GM12865 (cell line): ENCODE measurements around the gene MRPS30.
A peak's percentile ranks its signal among the peaks of the same experiment; 100 is the strongest.

Experiments used
- DNase-seq: peaks from one replicate; pipeline ENCODE4 v3.0.0; 2010; ENCODE audit warnings: low read depth
- H3K4me3 ChIP-seq: 2 replicates; pipeline ENCODE4 v1.5.1; 2011; ENCODE audit warnings: mild to moderate bottlenecking, low read depth, low read length, control low read depth
- TF ChIP-seq, protein P1 (sequence below): IDR thresholded peaks from 2 replicates; pipeline ENCODE4 v1.5.1; 2011; ENCODE audit warnings: low read length, control low read depth, low read depth, inconsistent platforms; ENCODE audit not compliant: insufficient read depth; ENCODE audit errors: missing control alignments

Gene MRPS30

DNA sequence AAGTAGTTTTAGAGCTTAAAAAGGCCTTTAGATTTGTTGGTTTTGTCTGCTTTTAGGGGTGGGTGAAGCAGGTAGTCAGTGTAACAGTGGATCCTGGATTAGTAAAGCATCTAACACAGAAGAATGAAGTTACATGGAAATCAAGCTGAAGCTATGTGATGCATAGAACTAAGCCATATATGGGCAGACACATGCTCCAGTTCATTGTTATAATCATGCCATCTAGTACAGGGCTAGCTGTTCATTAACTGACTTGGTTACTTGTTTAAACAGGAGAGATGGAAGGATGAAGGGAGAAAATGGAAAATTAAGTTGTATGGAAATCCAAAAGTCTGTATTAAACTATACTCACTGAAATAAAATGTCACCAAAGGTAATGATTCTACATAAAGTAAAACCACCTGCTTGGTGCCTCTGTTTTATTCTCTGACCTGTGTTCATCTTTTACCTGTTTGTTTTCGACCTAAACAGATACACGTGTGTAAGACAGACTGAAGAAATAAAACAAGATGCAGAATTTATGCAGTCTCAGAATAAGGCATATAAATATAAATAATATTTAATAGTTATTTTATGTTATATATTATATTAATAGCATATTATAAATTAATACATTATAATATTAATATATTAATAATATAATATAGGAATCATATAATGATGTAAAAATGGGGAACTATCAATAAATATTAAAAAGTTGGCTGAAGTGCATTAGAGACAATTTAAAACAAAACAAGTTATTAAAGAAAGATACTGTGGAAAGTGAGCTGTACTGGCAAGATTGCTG, 33.9 kb downstream of the MRPS30 start:
- TF ChIP-seq, protein P1, sequence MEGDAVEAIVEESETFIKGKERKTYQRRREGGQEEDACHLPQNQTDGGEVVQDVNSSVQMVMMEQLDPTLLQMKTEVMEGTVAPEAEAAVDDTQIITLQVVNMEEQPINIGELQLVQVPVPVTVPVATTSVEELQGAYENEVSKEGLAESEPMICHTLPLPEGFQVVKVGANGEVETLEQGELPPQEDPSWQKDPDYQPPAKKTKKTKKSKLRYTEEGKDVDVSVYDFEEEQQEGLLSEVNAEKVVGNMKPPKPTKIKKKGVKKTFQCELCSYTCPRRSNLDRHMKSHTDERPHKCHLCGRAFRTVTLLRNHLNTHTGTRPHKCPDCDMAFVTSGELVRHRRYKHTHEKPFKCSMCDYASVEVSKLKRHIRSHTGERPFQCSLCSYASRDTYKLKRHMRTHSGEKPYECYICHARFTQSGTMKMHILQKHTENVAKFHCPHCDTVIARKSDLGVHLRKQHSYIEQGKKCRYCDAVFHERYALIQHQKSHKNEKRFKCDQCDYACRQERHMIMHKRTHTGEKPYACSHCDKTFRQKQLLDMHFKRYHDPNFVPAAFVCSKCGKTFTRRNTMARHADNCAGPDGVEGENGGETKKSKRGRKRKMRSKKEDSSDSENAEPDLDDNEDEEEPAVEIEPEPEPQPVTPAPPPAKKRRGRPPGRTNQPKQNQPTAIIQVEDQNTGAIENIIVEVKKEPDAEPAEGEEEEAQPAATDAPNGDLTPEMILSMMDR: no peak
- no peak for DNase-seq
- H3K4me3 ChIP-seq: no peak overlapping the region

DNA sequence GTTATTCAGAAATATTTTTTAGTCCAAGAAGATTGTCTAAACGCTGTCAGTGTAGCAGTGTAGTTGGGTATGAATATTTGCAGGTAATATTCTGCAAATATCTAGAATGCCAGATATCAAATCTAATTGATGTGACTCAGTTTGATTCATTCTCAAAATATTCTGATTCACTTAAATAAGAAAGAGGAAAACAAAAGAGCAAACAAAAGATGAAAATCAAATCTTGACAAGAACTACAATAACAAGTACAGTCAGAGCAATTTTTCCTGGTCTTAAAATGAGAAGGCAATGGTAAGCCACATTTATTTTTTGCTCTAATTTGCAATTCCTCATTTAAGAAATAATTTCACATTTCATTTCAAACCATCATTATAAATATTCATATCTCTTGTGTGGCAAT, 36.0 kb downstream of the MRPS30 start:
- TF ChIP-seq, protein P1: no peak
- H3K4me3 ChIP-seq: no peak overlapping the region

DNA sequence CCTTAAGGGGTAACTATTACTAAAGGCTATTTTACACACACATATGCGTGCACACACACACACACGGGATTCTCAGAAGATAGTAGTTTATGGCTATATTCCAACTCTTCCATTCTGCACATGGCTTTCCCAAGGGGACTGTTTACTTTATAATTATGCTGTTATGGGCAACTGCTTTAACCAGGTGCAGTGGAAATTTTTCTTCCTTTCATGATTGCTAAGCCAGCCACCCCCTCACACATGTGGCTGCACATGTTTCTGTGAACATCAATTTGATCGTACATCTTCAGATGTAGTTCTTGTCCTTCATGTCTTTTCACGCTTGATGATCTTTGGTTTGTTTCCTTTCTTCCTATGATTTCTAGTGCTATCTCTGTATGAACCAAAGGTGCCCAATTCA, 37.0 kb downstream of the MRPS30 start:
- no peak for DNase-seq
- TF ChIP-seq, protein P1: no peak
- H3K4me3 ChIP-seq: no peak overlapping the region

More for the DNA sequence above, 36.0 kb downstream of the MRPS30 start:
- DNase-seq: no peak

DNA sequence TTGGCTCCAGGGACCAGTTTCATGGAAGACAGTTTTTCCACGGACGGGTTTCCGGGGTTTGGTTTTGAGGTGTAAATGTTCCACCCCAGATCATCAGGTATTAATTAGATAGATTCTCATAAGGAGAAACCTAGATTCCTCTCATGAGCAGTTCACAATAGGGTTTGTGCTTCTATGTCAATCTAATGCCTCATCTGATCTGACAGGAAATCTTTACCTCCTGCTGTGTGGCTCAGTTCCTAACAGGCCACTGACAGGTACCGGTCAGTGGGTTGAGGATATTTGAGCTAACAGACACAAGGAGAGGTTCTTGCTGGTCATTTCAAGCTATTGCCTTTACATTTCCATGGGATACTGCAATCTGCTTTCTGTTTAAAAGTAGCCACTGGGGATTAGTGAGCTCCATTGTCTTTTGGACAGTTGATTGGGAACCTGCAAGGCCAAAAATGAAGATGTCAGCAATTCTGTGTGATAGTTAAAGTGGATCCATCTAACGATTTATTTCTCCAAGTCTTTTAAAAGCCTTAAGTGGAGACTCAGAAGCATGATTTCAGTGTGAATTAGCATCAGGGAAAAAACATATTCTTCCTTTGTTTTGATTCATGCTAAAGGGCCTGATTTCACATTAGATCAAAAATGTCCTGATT, 38.6 kb downstream of the MRPS30 start:
- DNase-seq: no peak
- H3K4me3 ChIP-seq: no peak overlapping the region
- TF ChIP-seq, protein P1: no peak

DNA sequence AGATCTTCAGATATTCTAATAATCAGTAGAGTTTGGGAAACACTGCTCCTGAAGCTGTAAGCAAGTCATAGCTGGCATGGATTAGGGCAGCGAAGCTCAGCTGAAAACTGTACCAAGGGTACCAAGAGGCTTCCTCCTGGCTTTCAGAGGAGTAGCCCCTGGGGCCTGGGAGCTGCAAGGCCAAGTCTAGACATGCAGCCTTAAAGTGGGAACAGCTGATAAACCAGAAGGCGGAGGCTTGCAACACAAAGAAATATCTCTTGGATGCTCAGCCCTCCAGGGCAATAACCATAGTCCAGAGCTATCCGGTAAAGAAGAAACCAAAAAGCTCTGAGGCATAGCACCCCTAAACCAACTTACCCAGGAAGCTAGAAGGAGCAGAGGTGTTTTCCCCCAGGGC, 51.5 kb downstream of the MRPS30 start:
- TF ChIP-seq, protein P1: no peak
- DNase-seq: no peak
- H3K4me3 ChIP-seq: no peak overlapping the region

DNA sequence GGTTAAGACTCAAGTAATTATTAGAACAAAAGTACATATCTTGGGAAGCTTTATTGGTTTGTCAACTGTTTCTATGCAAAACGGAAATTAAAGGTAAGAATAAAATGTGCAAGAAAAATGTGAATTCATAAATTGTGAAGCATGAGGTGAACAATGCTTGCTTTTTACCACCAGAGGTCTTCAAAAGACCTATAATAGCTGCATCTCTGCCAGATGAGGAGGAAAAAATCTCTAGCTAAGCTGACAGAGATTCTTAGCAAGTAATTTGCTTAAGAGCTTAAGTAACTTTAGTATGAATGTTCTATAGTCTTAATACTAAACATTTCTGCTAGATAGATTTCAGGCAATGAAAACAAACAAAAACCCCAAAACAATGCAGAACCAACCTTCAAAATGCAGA, 54.1 kb downstream of the MRPS30 start:
- TF ChIP-seq, protein P1: peak; percentile 33
- no peak overlapping the region for H3K4me3 ChIP-seq
- peak; percentile 30 for DNase-seq
